ENCODE results near the gene NDUFA12. TPM values are rescaled to one million over a fixed set of nuclear protein-coding genes. Genes with fewer than 3 reads are reported as not detected.

Gene NDUFA12
- total RNA-seq, 1 donor from 2014 or later = 96.5 TPM

GRCh38 chr12:94952325-94952724 lies 51.2 kb downstream of the NDUFA12 start:
- Mint-ChIP-seq H3K4me3 (ENCODE audit: unreplicated experiment) (no peak overlapping the region), H3K27me3 (ENCODE audit: unreplicated experiment) (peaks cover 2% of the 10 kb centered on the region), H3K4me1 (ENCODE audit: unreplicated experiment) (peaks cover 26% of the 10 kb centered on the region), H3K27ac (ENCODE audit: unreplicated experiment) (no peak overlapping the region), H3K9me3 (ENCODE audit: unreplicated experiment) (no peaks in the 10 kb centered on the region), H3K36me3 (ENCODE audit: low read depth, unreplicated experiment) (no peaks in the 10 kb centered on the region)
- DNase-seq (ENCODE audit: low spot score) = no peak
- no peak for TF ChIP-seq CTCF (IDR thresholded peaks at IDR 0.05; ENCODE audit: unreplicated experiment)

GRCh38 chr12:94951071-94951934 lies 52.2 kb downstream of the NDUFA12 start:
- no peaks in the 10 kb centered on the region for H3K9me3 Mint-ChIP-seq (ENCODE audit: unreplicated experiment)
- peaks cover 29% of the 10 kb centered on the region for H3K4me1 Mint-ChIP-seq (ENCODE audit: unreplicated experiment)
- no peak overlapping the region for H3K27ac Mint-ChIP-seq (ENCODE audit: unreplicated experiment)
- DNase-seq (ENCODE audit: low spot score) = no peak
- TF ChIP-seq CTCF (IDR thresholded peaks at IDR 0.05; ENCODE audit: unreplicated experiment) = no peak
- no peak overlapping the region for H3K4me3 Mint-ChIP-seq (ENCODE audit: unreplicated experiment)
- peaks cover 2% of the 10 kb centered on the region for H3K27me3 Mint-ChIP-seq (ENCODE audit: unreplicated experiment)
- H3K36me3 Mint-ChIP-seq (ENCODE audit: low read depth, unreplicated experiment) = no peaks in the 10 kb centered on the region

- peaks cover 32% of the 10 kb centered on the region for H3K4me1 Mint-ChIP-seq (ENCODE audit: unreplicated experiment)
- H3K27me3 Mint-ChIP-seq (ENCODE audit: unreplicated experiment) = peaks cover 3% of the 10 kb centered on the region
- no peak overlapping the region for H3K4me3 Mint-ChIP-seq (ENCODE audit: unreplicated experiment)
- no peaks in the 10 kb centered on the region for H3K36me3 Mint-ChIP-seq (ENCODE audit: low read depth, unreplicated experiment)
- no peak for TF ChIP-seq CTCF (IDR thresholded peaks at IDR 0.05; ENCODE audit: unreplicated experiment)
- H3K27ac Mint-ChIP-seq (ENCODE audit: unreplicated experiment) = no peak overlapping the region
- no peaks in the 10 kb centered on the region for H3K9me3 Mint-ChIP-seq (ENCODE audit: unreplicated experiment)
- no peak for DNase-seq (ENCODE audit: low spot score)
Observed at GRCh38 chr12:94948232-94948810, 55.2 kb downstream of the NDUFA12 start.

- no peaks in the 10 kb centered on the region for H3K9me3 Mint-ChIP-seq (ENCODE audit: unreplicated experiment)
- peaks cover 10% of the 10 kb centered on the region for H3K27me3 Mint-ChIP-seq (ENCODE audit: unreplicated experiment)
- no peak overlapping the region for H3K4me3 Mint-ChIP-seq (ENCODE audit: unreplicated experiment)
- TF ChIP-seq CTCF (IDR thresholded peaks at IDR 0.05; ENCODE audit: unreplicated experiment) = no peak
- DNase-seq (ENCODE audit: low spot score) = no peak
- peaks cover 23% of the 10 kb centered on the region for H3K4me1 Mint-ChIP-seq (ENCODE audit: unreplicated experiment)
- H3K36me3 Mint-ChIP-seq (ENCODE audit: low read depth, unreplicated experiment) = peaks cover 4% of the 10 kb centered on the region
- H3K27ac Mint-ChIP-seq (ENCODE audit: unreplicated experiment) = no peak overlapping the region
Observed at GRCh38 chr12:94942663-94943062, 60.8 kb downstream of the NDUFA12 start.

GRCh38 chr12:94941440-94941862 lies 62.0 kb downstream of the NDUFA12 start:
- H3K27ac Mint-ChIP-seq (ENCODE audit: unreplicated experiment) = no peak overlapping the region
- TF ChIP-seq CTCF (IDR thresholded peaks at IDR 0.05; ENCODE audit: unreplicated experiment) = no peak
- H3K4me3 Mint-ChIP-seq (ENCODE audit: unreplicated experiment) = no peak overlapping the region
- H3K9me3 Mint-ChIP-seq (ENCODE audit: unreplicated experiment) = no peaks in the 10 kb centered on the region
- peaks cover 4% of the 10 kb centered on the region for H3K36me3 Mint-ChIP-seq (ENCODE audit: low read depth, unreplicated experiment)
- peaks cover 10% of the 10 kb centered on the region for H3K27me3 Mint-ChIP-seq (ENCODE audit: unreplicated experiment)
- peaks cover 20% of the 10 kb centered on the region for H3K4me1 Mint-ChIP-seq (ENCODE audit: unreplicated experiment)
- no peak for DNase-seq (ENCODE audit: low spot score)

Measured in endothelial cell (in vitro differentiated cells).